ENCODE measurements around the gene KIRREL1.
"Not testable (repeated sequence)": the region's sequence is repeated elsewhere in the genome, so short reads cannot be mapped to it uniquely, and the experiment has no call there.

The KIRREL1 gene

GRCh38 chr1:158121604-158122254 is 128.3 kb downstream of the KIRREL1 start:
- TF ChIP-seq CTCF (IDR thresholded peaks at IDR 0.05; ENCODE audit: low read depth, low read length, missing control alignments) = peak; percentile 71
- H3K4me3 ChIP-seq (replicated peaks; ENCODE audit: low read depth, low read length) = no peak overlapping the region
- DNase-seq (ENCODE audit: extremely low read depth, low read depth) = no peak

GRCh38 chr1:158122833-158123388 is 129.5 kb downstream of the KIRREL1 start:
- TF ChIP-seq CTCF (IDR thresholded peaks at IDR 0.05; ENCODE audit: low read depth, low read length, missing control alignments) = no peak
- no peak overlapping the region for H3K4me3 ChIP-seq (replicated peaks; ENCODE audit: low read depth, low read length)
- DNase-seq (ENCODE audit: extremely low read depth, low read depth) = no peak

DNA sequence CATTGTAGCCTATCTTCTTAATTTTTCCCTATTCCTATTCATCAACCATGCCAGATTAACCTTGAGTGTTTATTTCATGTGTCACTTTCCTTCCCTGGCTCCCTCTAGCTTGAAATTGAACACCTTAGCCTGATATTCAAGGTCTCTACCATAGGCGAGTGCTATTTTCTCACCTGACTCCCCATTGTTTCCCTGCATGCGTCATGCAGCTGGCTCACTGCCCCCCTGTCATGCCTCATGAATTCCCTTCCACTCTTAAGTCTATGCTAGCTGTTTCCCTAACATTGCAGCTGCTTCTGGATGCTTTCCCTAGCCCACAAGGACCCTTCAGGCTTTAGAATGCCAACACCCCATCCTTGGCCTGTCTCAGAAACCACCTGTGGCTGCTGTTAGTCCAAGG is 130.6 kb downstream of the KIRREL1 start:
- DNase-seq (ENCODE audit: extremely low read depth, low read depth) = no peak
- no peak for TF ChIP-seq CTCF (IDR thresholded peaks at IDR 0.05; ENCODE audit: low read depth, low read length, missing control alignments)
- no peak overlapping the region for H3K4me3 ChIP-seq (replicated peaks; ENCODE audit: low read depth, low read length)

- TF ChIP-seq CTCF (IDR thresholded peaks at IDR 0.05; ENCODE audit: low read depth, low read length, missing control alignments) = peak; percentile 93
- no peak overlapping the region for H3K4me3 ChIP-seq (replicated peaks; ENCODE audit: low read depth, low read length)
- peak; percentile 89 for DNase-seq (ENCODE audit: extremely low read depth, low read depth)
Observed at GRCh38 chr1:158124999-158125398, 131.6 kb downstream of the KIRREL1 start.

DNA sequence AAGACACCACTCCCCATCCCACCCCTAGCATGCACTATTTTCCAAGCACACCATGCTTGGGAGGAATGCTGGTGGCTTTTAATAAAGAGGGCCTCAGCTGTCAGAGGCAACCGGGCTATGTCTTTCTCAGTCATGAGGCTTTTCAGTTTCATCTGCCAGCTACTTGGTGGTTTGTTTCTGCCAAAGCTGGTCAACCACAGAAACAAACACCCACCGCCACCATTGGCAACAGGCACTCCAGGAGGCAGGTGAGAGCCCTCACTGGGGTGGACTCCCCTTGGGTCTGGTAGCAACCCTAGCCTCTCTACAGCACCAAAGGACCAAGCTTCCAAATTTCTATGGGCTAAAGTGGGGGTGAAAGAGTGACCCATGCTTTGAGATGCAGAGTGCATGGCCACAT is 133.0 kb downstream of the KIRREL1 start:
- no peak for TF ChIP-seq CTCF (IDR thresholded peaks at IDR 0.05; ENCODE audit: low read depth, low read length, missing control alignments)
- no peak for DNase-seq (ENCODE audit: extremely low read depth, low read depth)
- H3K4me3 ChIP-seq (replicated peaks; ENCODE audit: low read depth, low read length) = no peak overlapping the region

DNA sequence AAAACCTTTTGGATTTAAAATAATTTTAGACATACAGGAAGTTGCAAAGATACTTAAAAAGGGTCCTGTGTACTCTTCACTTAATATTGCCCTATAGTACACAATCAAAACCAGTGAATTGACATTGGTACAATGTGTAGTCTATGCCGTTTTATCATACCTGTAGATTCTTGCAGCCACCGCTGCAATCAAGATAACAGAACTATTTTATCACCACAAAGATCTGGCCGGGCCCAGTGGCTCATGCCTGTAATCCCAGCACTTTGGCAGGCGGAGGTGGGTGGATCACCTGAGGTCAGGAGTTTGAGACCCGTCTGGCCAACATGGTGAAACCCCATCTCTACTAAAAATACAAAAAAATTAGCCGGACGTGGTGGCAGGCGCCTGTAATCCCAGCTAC is 135.1 kb downstream of the KIRREL1 start:
- not testable (repeated sequence) for DNase-seq (ENCODE audit: extremely low read depth, low read depth); H3K4me3 ChIP-seq (replicated peaks; ENCODE audit: low read depth, low read length)

DNA sequence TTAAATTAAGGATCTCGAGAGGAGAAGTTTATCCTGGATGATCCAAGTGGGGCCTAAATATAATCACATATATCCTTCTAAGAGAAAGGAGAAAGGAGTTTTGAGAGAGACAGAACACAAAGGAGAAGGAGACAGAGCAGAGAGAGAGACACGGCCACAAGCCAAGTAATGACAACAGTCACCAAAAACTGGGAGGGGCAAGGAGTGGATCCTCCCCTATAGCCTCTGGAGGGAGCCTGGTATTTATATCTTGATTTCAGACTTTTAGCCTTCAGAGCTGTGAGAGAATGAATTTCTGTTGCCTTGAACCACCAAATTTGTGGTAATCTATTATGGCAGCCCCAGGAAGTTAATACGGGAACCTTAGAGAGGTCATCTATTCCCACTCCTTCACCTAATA is 137.8 kb downstream of the KIRREL1 start:
- no peak for DNase-seq (ENCODE audit: extremely low read depth, low read depth)
- TF ChIP-seq CTCF (IDR thresholded peaks at IDR 0.05; ENCODE audit: low read depth, low read length, missing control alignments) = no peak
- H3K4me3 ChIP-seq (replicated peaks; ENCODE audit: low read depth, low read length) = no peak overlapping the region
